ENCODE measurements around the gene NR2F1.

- no peak for TF ChIP-seq EZH2 (IDR thresholded peaks at IDR 0.05; ENCODE audit: low read length, unreplicated experiment)
- no peak for TF ChIP-seq CTCF (conservative IDR thresholded peaks at IDR 0.05; ENCODE audit: low read depth, low read length)
- no peak for TF ChIP-seq EZH2phosphoT487 (IDR thresholded peaks at IDR 0.05; ENCODE audit: borderline replicate concordance, low read length)
These were observed 9.4 kb upstream of the NR2F1 start for GRCh38 chr5:93573354-93574351.
